Activated T-helper 1 cell treated with anti-CD3 and anti-CD28 coated beads, Interleukin-12 subunit alpha, Interleukin-12 subunit beta, Interleukin-2, Interleukin-4 antibody, amounts not matched to agents 30 ng/mL and 10 ng/mL and 1 ng/mL, durations not matched to agents 14 hours and 24 hours and 36 hours (primary cell): Measurements from ENCODE around the gene MTMR2. TPM values are rescaled to one million over a fixed set of nuclear protein-coding genes. Genes with fewer than 3 reads are reported as not detected.

Experiments used
- DNase-seq: peaks from one replicate; pipeline ENCODE4 v3.0.0; 2021; ENCODE audit warnings: low spot score
- H3K27ac Mint-ChIP-seq: one replicate; pipeline ENCODE4 v1.8.0; 2021; ENCODE audit warnings: mild to moderate bottlenecking, mixed read lengths
- H3K27me3 Mint-ChIP-seq: one replicate; pipeline ENCODE4 v1.8.0; 2022; ENCODE audit warnings: mild to moderate bottlenecking, moderate library complexity, mixed read lengths; ENCODE audit not compliant: insufficient read depth
- H3K36me3 Mint-ChIP-seq: one replicate; pipeline ENCODE4 v1.8.0; 2021; ENCODE audit warnings: low read depth, mixed read lengths
- H3K4me1 Mint-ChIP-seq: one replicate; pipeline ENCODE4 v1.8.0; 2021; ENCODE audit warnings: low read depth, mixed read lengths
- H3K4me3 Mint-ChIP-seq: one replicate; pipeline ENCODE4 v1.8.0; 2021; ENCODE audit warnings: mild to moderate bottlenecking, moderate library complexity, mixed read lengths
- H3K9me3 Mint-ChIP-seq: one replicate; pipeline ENCODE4 v1.8.0; 2021; ENCODE audit warnings: mixed read lengths
- intact Hi-C: fragments of 100-400 bp; cut with micrococcal nuclease; formaldehyde crosslinking; loops from one replicate; pipeline ENCODE4 v1.15.1; 2024
- total RNA-seq: library from RNA; stranded (reverse); gene quantifications from 2 replicates; pipeline ENCODE4 v1.2.3, GENCODE V29; 2022

Gene MTMR2
- total RNA-seq, 1 donor from 2014 or later = 41.3 TPM

- Mint-ChIP-seq H3K4me1 (peaks cover 10% of the 10 kb centered on the region), H3K27ac (no peak overlapping the region), H3K27me3 (no peaks in the 10 kb centered on the region), H3K36me3 (peaks cover 6% of the 10 kb centered on the region), H3K4me3 (no peak overlapping the region), H3K9me3 (no peaks in the 10 kb centered on the region)
- intact Hi-C loops = no loop called here
- no peak for DNase-seq
These were observed 8.9 kb downstream of the MTMR2 start for GRCh38 chr11:95915051-95915450.

GRCh38 chr11:95913830-95914615 lies 9.9 kb downstream of the MTMR2 start:
- intact Hi-C loops = no loop called here
- no peaks in the 10 kb centered on the region for H3K9me3 Mint-ChIP-seq
- DNase-seq = no peak
- H3K36me3 Mint-ChIP-seq = peaks cover 6% of the 10 kb centered on the region
- no peaks in the 10 kb centered on the region for H3K27me3 Mint-ChIP-seq
- H3K27ac Mint-ChIP-seq = no peak overlapping the region
- peaks cover 10% of the 10 kb centered on the region for H3K4me1 Mint-ChIP-seq
- no peak overlapping the region for H3K4me3 Mint-ChIP-seq

- H3K27me3 Mint-ChIP-seq = no peaks in the 10 kb centered on the region
- peaks cover 10% of the 10 kb centered on the region for H3K4me1 Mint-ChIP-seq
- H3K9me3 Mint-ChIP-seq = no peaks in the 10 kb centered on the region
- DNase-seq = no peak
- H3K36me3 Mint-ChIP-seq = peaks cover 6% of the 10 kb centered on the region
- no peak overlapping the region for H3K27ac Mint-ChIP-seq
- H3K4me3 Mint-ChIP-seq = no peak overlapping the region
- intact Hi-C loops = no loop called here
These were observed 10.9 kb downstream of the MTMR2 start for GRCh38 chr11:95912902-95913560.

GRCh38 chr11:95911369-95911759 lies 12.5 kb downstream of the MTMR2 start:
- Mint-ChIP-seq H3K4me3 (no peak overlapping the region), H3K36me3 (peaks cover 6% of the 10 kb centered on the region), H3K4me1 (peaks cover 10% of the 10 kb centered on the region), H3K9me3 (no peaks in the 10 kb centered on the region), H3K27me3 (no peaks in the 10 kb centered on the region), H3K27ac (no peak overlapping the region)
- intact Hi-C loops = no loop called here
- DNase-seq = no peak

- H3K27me3 Mint-ChIP-seq = no peaks in the 10 kb centered on the region
- intact Hi-C loops = no loop called here
- no peak for DNase-seq
- no peak overlapping the region for H3K27ac Mint-ChIP-seq
- H3K9me3 Mint-ChIP-seq = no peaks in the 10 kb centered on the region
- H3K36me3 Mint-ChIP-seq = peaks cover 6% of the 10 kb centered on the region
- H3K4me1 Mint-ChIP-seq = peaks cover 6% of the 10 kb centered on the region
- no peak overlapping the region for H3K4me3 Mint-ChIP-seq
These were observed 13.1 kb downstream of the MTMR2 start for GRCh38 chr11:95910638-95911368.

GRCh38 chr11:95908826-95909225 lies 15.1 kb downstream of the MTMR2 start:
- intact Hi-C loops = no loop called here
- Mint-ChIP-seq H3K36me3 (peaks cover 4% of the 10 kb centered on the region), H3K27ac (no peak overlapping the region), H3K27me3 (no peaks in the 10 kb centered on the region), H3K4me3 (no peak overlapping the region), H3K4me1 (no peaks in the 10 kb centered on the region), H3K9me3 (no peaks in the 10 kb centered on the region)
- no peak for DNase-seq

- Mint-ChIP-seq H3K27me3 (no peaks in the 10 kb centered on the region), H3K27ac (no peak overlapping the region), H3K36me3 (peaks cover 4% of the 10 kb centered on the region), H3K4me1 (no peaks in the 10 kb centered on the region), H3K4me3 (no peak overlapping the region), H3K9me3 (no peaks in the 10 kb centered on the region)
- no peak for DNase-seq
- intact Hi-C loops = no loop called here
These were observed 16.4 kb downstream of the MTMR2 start for GRCh38 chr11:95907476-95907875.

GRCh38 chr11:95904009-95904650 lies 19.8 kb downstream of the MTMR2 start:
- intact Hi-C loops = no loop called here
- no peak overlapping the region for H3K27ac Mint-ChIP-seq
- no peaks in the 10 kb centered on the region for H3K27me3 Mint-ChIP-seq
- H3K9me3 Mint-ChIP-seq = no peaks in the 10 kb centered on the region
- H3K4me3 Mint-ChIP-seq = no peak overlapping the region
- no peak for DNase-seq
- H3K36me3 Mint-ChIP-seq = no peaks in the 10 kb centered on the region
- H3K4me1 Mint-ChIP-seq = no peaks in the 10 kb centered on the region

- H3K4me1 Mint-ChIP-seq = no peaks in the 10 kb centered on the region
- no peak for DNase-seq
- no peak overlapping the region for H3K4me3 Mint-ChIP-seq
- H3K36me3 Mint-ChIP-seq = no peaks in the 10 kb centered on the region
- no peaks in the 10 kb centered on the region for H3K9me3 Mint-ChIP-seq
- no peak overlapping the region for H3K27ac Mint-ChIP-seq
- no peaks in the 10 kb centered on the region for H3K27me3 Mint-ChIP-seq
- intact Hi-C loops = no loop called here
These were observed 25.1 kb downstream of the MTMR2 start for GRCh38 chr11:95898782-95899181.

- intact Hi-C loops = no loop called here
- H3K36me3 Mint-ChIP-seq = no peaks in the 10 kb centered on the region
- H3K4me3 Mint-ChIP-seq = no peak overlapping the region
- H3K4me1 Mint-ChIP-seq = no peaks in the 10 kb centered on the region
- no peak for DNase-seq
- H3K9me3 Mint-ChIP-seq = no peaks in the 10 kb centered on the region
- no peaks in the 10 kb centered on the region for H3K27me3 Mint-ChIP-seq
- H3K27ac Mint-ChIP-seq = no peak overlapping the region
These were observed 26.2 kb downstream of the MTMR2 start for GRCh38 chr11:95897731-95898130.

GRCh38 chr11:95895815-95896214 lies 28.1 kb downstream of the MTMR2 start:
- Mint-ChIP-seq H3K9me3 (no peaks in the 10 kb centered on the region), H3K36me3 (no peaks in the 10 kb centered on the region), H3K4me3 (no peak overlapping the region), H3K27me3 (no peaks in the 10 kb centered on the region), H3K4me1 (no peaks in the 10 kb centered on the region), H3K27ac (no peak overlapping the region)
- DNase-seq = no peak
- intact Hi-C loops = no loop called here

- Mint-ChIP-seq H3K27me3 (no peaks in the 10 kb centered on the region), H3K36me3 (no peaks in the 10 kb centered on the region), H3K4me3 (no peak overlapping the region), H3K4me1 (peaks cover 6% of the 10 kb centered on the region), H3K27ac (no peak overlapping the region), H3K9me3 (no peaks in the 10 kb centered on the region)
- no peak for DNase-seq
- intact Hi-C loops = no loop called here
These were observed 30.9 kb downstream of the MTMR2 start for GRCh38 chr11:95892892-95893570.
